ENCODE data around the gene PSORS1C2. TPM values are rescaled to one million over a fixed set of nuclear protein-coding genes. Genes with fewer than 3 reads are reported as not detected.

The PSORS1C2 gene
- total and polyA plus RNA-seq, 3 donors from 2014 or later: not detected

DNA sequence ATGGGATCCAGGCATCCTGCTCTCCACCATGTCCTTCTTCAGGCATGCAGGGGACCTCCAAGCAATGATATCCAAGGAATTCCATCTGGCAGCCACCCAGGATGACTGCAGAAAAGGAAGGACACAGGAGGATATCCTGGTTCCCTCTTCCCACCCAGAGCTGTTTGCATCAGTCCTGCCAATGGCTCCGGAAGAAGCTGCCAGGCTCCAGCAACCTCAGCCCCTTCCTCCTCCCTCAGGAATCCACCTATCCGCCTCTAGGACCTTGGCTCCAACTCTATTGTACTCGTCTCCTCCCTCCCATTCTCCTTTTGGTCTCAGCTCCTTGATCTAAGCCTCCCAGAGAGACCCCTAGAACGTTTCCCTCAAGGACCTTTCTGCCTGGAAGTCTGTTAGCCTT, 733 bp upstream of the PSORS1C2 start:
- TF ChIP-seq, protein P1, sequence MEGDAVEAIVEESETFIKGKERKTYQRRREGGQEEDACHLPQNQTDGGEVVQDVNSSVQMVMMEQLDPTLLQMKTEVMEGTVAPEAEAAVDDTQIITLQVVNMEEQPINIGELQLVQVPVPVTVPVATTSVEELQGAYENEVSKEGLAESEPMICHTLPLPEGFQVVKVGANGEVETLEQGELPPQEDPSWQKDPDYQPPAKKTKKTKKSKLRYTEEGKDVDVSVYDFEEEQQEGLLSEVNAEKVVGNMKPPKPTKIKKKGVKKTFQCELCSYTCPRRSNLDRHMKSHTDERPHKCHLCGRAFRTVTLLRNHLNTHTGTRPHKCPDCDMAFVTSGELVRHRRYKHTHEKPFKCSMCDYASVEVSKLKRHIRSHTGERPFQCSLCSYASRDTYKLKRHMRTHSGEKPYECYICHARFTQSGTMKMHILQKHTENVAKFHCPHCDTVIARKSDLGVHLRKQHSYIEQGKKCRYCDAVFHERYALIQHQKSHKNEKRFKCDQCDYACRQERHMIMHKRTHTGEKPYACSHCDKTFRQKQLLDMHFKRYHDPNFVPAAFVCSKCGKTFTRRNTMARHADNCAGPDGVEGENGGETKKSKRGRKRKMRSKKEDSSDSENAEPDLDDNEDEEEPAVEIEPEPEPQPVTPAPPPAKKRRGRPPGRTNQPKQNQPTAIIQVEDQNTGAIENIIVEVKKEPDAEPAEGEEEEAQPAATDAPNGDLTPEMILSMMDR (IDR thresholded peaks at IDR 0.05): no peak
- TF ChIP-seq POLR2A (IDR thresholded peaks at IDR 0.05): no peak
- intact Hi-C loops (cut with DNase I; ENCODE audit: low total_unique reads): loop anchor here (5.0 kb wide), 1 partner anchor 53 kb away; no protein-coding TSS in a partner anchor
- Histone ChIP-seq H3K27me3 (no peaks in the 10 kb centered on the region), H3K9me3 (no peaks in the 10 kb centered on the region), H3K36me3 (ENCODE audit: low read depth, missing control alignments) (no peaks in the 10 kb centered on the region), H3K4me1 (no peaks in the 10 kb centered on the region), H3K27ac (no peak overlapping the region), H3K4me3 (no peak overlapping the region)
- no peak for DNase-seq
- WGBS, 2 donors: 28 to 40% methylated on average over 4 of the region's 4 CpGs

GRCh38 chr6:31135710-31136109, 3.2 kb downstream of the PSORS1C2 start:
- intact Hi-C loops (cut with DNase I; ENCODE audit: low total_unique reads): loop anchor here (5.0 kb wide), 1 partner anchor 57 kb away; no protein-coding TSS in a partner anchor
- Histone ChIP-seq H3K36me3 (ENCODE audit: low read depth, missing control alignments) (no peaks in the 10 kb centered on the region), H3K27ac (no peak overlapping the region), H3K4me1 (no peaks in the 10 kb centered on the region), H3K4me3 (no peak overlapping the region), H3K9me3 (no peaks in the 10 kb centered on the region), H3K27me3 (no peaks in the 10 kb centered on the region)
- DNase-seq: no peak
- 81 to 93% methylated on average over 10 of the region's 10 CpGs for WGBS, 2 donors
- TF ChIP-seq, protein P1 (IDR thresholded peaks at IDR 0.05): no peak
- TF ChIP-seq POLR2A (IDR thresholded peaks at IDR 0.05): no peak

- Histone ChIP-seq H3K36me3 (ENCODE audit: low read depth, missing control alignments) (no peaks in the 10 kb centered on the region), H3K27ac (no peak overlapping the region), H3K4me3 (no peak overlapping the region), H3K4me1 (no peaks in the 10 kb centered on the region), H3K27me3 (no peaks in the 10 kb centered on the region), H3K9me3 (no peaks in the 10 kb centered on the region)
- TF ChIP-seq POLR2A (IDR thresholded peaks at IDR 0.05): no peak
- TF ChIP-seq, protein P1 (IDR thresholded peaks at IDR 0.05): no peak
- intact Hi-C loops (cut with DNase I; ENCODE audit: low total_unique reads): no loop called here
- WGBS, 2 donors: 69 to 73% methylated on average over 6 of the region's 6 CpGs
- DNase-seq: no peak
Measured at GRCh38 chr6:31132806-31133205, 6.1 kb downstream of the PSORS1C2 start.

GRCh38 chr6:31131595-31131994, 7.3 kb downstream of the PSORS1C2 start:
- no peak overlapping the region for H3K4me3 ChIP-seq
- H3K4me1 ChIP-seq: no peaks in the 10 kb centered on the region
- no peaks in the 10 kb centered on the region for H3K27me3 ChIP-seq
- H3K27ac ChIP-seq: no peak overlapping the region
- H3K36me3 ChIP-seq (ENCODE audit: low read depth, missing control alignments): no peaks in the 10 kb centered on the region
- WGBS, 2 donors: 87 to 100% methylated on average over 3 of the region's 3 CpGs
- intact Hi-C loops (cut with DNase I; ENCODE audit: low total_unique reads): no loop called here
- no peaks in the 10 kb centered on the region for H3K9me3 ChIP-seq
- DNase-seq: no peak
- TF ChIP-seq, protein P1 (IDR thresholded peaks at IDR 0.05): no peak
- TF ChIP-seq POLR2A (IDR thresholded peaks at IDR 0.05): no peak

GRCh38 chr6:31130751-31131150, 8.1 kb downstream of the PSORS1C2 start:
- Histone ChIP-seq H3K36me3 (ENCODE audit: low read depth, missing control alignments) (no peaks in the 10 kb centered on the region), H3K4me3 (no peak overlapping the region), H3K27me3 (no peaks in the 10 kb centered on the region), H3K9me3 (no peaks in the 10 kb centered on the region), H3K27ac (no peak overlapping the region), H3K4me1 (no peaks in the 10 kb centered on the region)
- 92 to 98% methylated on average over 3 of the region's 3 CpGs for WGBS, 2 donors
- intact Hi-C loops (cut with DNase I; ENCODE audit: low total_unique reads): no loop called here
- TF ChIP-seq POLR2A (IDR thresholded peaks at IDR 0.05): no peak
- TF ChIP-seq, protein P1 (IDR thresholded peaks at IDR 0.05): no peak
- no peak for DNase-seq

All from testis (tissue), 3 donors.